Measurements from ENCODE around the gene WDFY2. TPM values are rescaled to one million over a fixed set of nuclear protein-coding genes. Genes with fewer than 3 reads are reported as not detected.
"Not testable (repeated sequence)": the region's sequence is repeated elsewhere in the genome, so short reads cannot be mapped to it uniquely, and the experiment has no call there.

Gene WDFY2
- polyA plus RNA-seq, 2 donors = 5.4 to 6.9 TPM

GRCh38 chr13:51583469-51583874 lies 790 bp upstream of the WDFY2 start:
- H3K27ac ChIP-seq (ENCODE audit: low read depth in 2 of 2, low read length in 1 of 2) = peak overlapping the region; percentile 98 to 99
- no peaks in the 10 kb centered on the region for H3K4me1 ChIP-seq (ENCODE audit: control insufficient read depth in 2 of 2, insufficient read depth in 2 of 2, low read length in 1 of 2)
- H3K4me3 ChIP-seq (ENCODE audit: low read depth in 1 of 2, low read length in 2 of 2) = peak overlapping the region; percentile 29 to 85
- H3K36me3 ChIP-seq (ENCODE audit: control insufficient read depth in 2 of 2, insufficient read depth in 2 of 2, low read length in 1 of 2) = no peaks in the 10 kb centered on the region
- no peaks in the 10 kb centered on the region for H3K9me3 ChIP-seq (ENCODE audit: control insufficient read depth in 2 of 2, insufficient read depth in 1 of 2, low read depth in 1 of 2, low read length in 1 of 2)
- H3K27me3 ChIP-seq (ENCODE audit: control insufficient read depth in 1 of 2, insufficient read depth in 2 of 2, low read length in 2 of 2) = no peaks in the 10 kb centered on the region
- 23 to 24% methylated on average over 9 of the region's 9 CpGs for WGBS, 2 donors

DNA sequence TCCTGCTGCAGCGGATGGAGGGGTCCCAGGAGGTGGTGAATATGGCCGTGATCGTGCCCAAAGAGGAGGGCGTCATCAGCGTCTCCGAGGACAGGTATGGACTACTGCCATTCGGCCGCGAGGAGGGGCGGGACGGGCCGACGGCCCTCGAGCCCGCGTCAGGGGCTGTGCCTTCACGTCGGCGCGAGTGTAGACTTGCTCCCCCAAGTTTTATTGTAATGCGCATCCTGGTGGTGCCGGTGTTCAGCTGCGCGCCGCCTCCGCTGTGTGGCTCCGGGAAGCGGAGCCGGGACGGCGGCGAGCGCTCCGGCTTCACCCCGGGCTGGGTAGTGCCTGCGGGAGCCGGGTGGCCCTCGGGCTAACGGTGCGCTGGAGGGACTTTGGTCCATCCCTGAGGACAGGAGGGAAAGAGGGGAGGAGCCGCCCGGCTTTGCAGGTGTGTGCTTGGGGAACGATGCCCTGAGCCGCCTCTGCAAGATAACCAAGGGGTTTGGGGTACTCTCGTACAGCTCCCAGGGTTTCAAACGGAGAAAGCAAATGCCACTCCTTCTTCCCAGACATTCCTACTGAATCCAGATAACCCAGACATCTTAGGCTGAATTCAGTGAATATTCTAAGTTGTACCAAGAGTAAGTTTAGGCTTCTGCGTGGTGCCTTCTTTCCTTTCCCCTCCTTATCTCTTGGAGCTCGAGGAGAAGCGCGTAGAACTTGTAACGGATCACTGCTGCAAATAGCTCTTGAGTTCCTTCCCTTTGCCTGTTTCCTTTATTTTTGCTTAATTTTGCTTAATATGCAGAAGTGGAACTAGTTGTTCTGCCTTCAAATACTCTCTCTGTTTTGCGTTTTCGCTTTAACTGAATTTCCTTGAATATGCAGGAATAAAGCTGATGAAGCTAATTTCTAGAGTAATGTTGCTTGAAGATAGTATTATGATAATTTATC lies 740 bp downstream of the WDFY2 start:
- peak overlapping the region; percentile 98 to 99 for H3K27ac ChIP-seq (ENCODE audit: low read depth in 2 of 2, low read length in 1 of 2)
- H3K4me1 ChIP-seq (ENCODE audit: control insufficient read depth in 2 of 2, insufficient read depth in 2 of 2, low read length in 1 of 2) = no peaks in the 10 kb centered on the region
- H3K9me3 ChIP-seq (ENCODE audit: control insufficient read depth in 2 of 2, insufficient read depth in 1 of 2, low read depth in 1 of 2, low read length in 1 of 2) = no peaks in the 10 kb centered on the region
- H3K36me3 ChIP-seq (ENCODE audit: control insufficient read depth in 2 of 2, insufficient read depth in 2 of 2, low read length in 1 of 2) = no peaks in the 10 kb centered on the region
- peak overlapping the region; percentile 82 to 85 for H3K4me3 ChIP-seq (ENCODE audit: low read depth in 1 of 2, low read length in 2 of 2)
- 0 to 1% methylated on average over 53 of the region's 53 CpGs for WGBS, 2 donors
- H3K27me3 ChIP-seq (ENCODE audit: control insufficient read depth in 1 of 2, insufficient read depth in 2 of 2, low read length in 2 of 2) = no peaks in the 10 kb centered on the region

DNA sequence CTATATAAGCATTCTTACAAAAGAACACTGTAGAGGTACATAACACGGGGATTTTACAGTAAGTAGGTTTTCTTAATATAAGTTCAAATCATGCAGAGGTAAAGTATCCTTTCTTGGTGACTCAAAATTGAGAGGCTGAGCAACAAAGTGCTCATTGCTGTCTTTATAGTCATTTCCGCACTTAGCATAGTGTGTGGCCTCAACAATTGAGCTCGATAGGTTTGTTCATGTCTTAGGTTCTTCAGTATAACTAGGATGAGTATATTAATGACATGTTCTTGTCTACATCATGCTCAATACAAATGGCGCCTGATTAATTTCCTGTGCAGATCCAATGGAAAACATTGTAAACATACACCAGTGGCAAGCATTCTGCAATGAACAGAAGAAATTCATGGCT lies 1.4 kb downstream of the WDFY2 start:
- no peaks in the 10 kb centered on the region for H3K36me3 ChIP-seq (ENCODE audit: control insufficient read depth in 2 of 2, insufficient read depth in 2 of 2, low read length in 1 of 2)
- H3K27me3 ChIP-seq (ENCODE audit: control insufficient read depth in 1 of 2, insufficient read depth in 2 of 2, low read length in 2 of 2) = no peaks in the 10 kb centered on the region
- H3K9me3 ChIP-seq (ENCODE audit: control insufficient read depth in 2 of 2, insufficient read depth in 1 of 2, low read depth in 1 of 2, low read length in 1 of 2) = no peaks in the 10 kb centered on the region
- H3K4me3 ChIP-seq (ENCODE audit: low read depth in 1 of 2, low read length in 2 of 2) = peak overlapping the region in 1 of 2 donors; percentile 85
- WGBS, 2 donors = 45 to 47% methylated on average over 4 of the region's 4 CpGs
- no peak overlapping the region for H3K27ac ChIP-seq (ENCODE audit: low read depth in 2 of 2, low read length in 1 of 2)
- no peaks in the 10 kb centered on the region for H3K4me1 ChIP-seq (ENCODE audit: control insufficient read depth in 2 of 2, insufficient read depth in 2 of 2, low read length in 1 of 2)

DNA sequence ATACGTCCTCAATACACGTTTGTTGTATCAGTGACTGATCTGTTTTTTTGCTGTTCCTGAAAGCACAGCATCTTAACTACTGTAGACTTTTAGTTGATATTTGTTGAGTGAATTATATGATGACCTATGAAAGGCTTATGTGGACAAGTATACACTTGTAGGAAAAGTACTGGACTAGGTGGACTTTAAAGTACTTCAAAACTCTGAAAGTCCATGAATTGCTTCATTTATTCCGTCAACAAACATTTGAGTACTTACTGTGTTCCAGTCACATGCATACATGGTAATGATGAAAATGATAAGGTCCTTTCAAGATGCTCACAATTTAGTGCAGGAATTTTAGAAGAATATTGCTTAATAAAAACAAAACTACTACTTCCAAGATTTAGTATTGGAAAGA lies 3.1 kb downstream of the WDFY2 start:
- no peak overlapping the region for H3K27ac ChIP-seq (ENCODE audit: low read depth in 2 of 2, low read length in 1 of 2)
- H3K27me3 ChIP-seq (ENCODE audit: control insufficient read depth in 1 of 2, insufficient read depth in 2 of 2, low read length in 2 of 2) = no peaks in the 10 kb centered on the region
- H3K9me3 ChIP-seq (ENCODE audit: control insufficient read depth in 2 of 2, insufficient read depth in 1 of 2, low read depth in 1 of 2, low read length in 1 of 2) = no peaks in the 10 kb centered on the region
- no peak overlapping the region for H3K4me3 ChIP-seq (ENCODE audit: low read depth in 1 of 2, low read length in 2 of 2)
- no peaks in the 10 kb centered on the region for H3K36me3 ChIP-seq (ENCODE audit: control insufficient read depth in 2 of 2, insufficient read depth in 2 of 2, low read length in 1 of 2)
- 76 to 86% methylated on average over 3 of the region's 3 CpGs for WGBS, 2 donors
- no peaks in the 10 kb centered on the region for H3K4me1 ChIP-seq (ENCODE audit: control insufficient read depth in 2 of 2, insufficient read depth in 2 of 2, low read length in 1 of 2)

- 68 to 79% methylated on average over 2 of the region's 2 CpGs for WGBS, 2 donors
- Histone ChIP-seq H3K27ac (ENCODE audit: low read depth in 2 of 2, low read length in 1 of 2) (peak overlapping the region in 1 of 2 donors; percentile 12), H3K4me1 (ENCODE audit: control insufficient read depth in 2 of 2, insufficient read depth in 2 of 2, low read length in 1 of 2) (no peaks in the 10 kb centered on the region), H3K36me3 (ENCODE audit: control insufficient read depth in 2 of 2, insufficient read depth in 2 of 2, low read length in 1 of 2) (no peaks in the 10 kb centered on the region), H3K4me3 (ENCODE audit: low read depth in 1 of 2, low read length in 2 of 2) (no peak overlapping the region), H3K9me3 (ENCODE audit: control insufficient read depth in 2 of 2, insufficient read depth in 1 of 2, low read depth in 1 of 2, low read length in 1 of 2) (no peaks in the 10 kb centered on the region), H3K27me3 (ENCODE audit: control insufficient read depth in 1 of 2, insufficient read depth in 2 of 2, low read length in 2 of 2) (no peaks in the 10 kb centered on the region)
These were observed 4.2 kb downstream of the WDFY2 start for GRCh38 chr13:51588406-51588949.

DNA sequence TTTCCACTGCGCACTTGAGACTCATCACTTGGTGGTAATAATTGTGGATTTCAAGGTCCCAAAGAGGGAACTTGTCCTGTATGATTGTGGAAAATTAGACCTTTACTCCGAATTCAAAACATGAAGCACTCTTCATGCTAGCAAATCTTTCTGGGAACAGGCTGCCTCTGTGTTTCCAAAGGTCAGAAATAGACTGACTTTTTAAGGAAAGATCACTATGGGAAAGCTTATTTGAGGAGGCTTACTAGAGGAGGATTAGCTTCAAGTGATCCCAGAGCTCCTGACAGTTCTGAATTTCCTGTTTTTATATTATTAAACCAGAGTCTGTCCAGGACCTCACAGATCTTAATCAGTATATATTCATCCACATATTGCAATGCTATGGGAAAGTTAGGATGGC lies 5.5 kb downstream of the WDFY2 start:
- Histone ChIP-seq H3K36me3 (ENCODE audit: control insufficient read depth in 2 of 2, insufficient read depth in 2 of 2, low read length in 1 of 2) (no peaks in the 10 kb centered on the region), H3K27ac (ENCODE audit: low read depth in 2 of 2, low read length in 1 of 2) (no peak overlapping the region), H3K4me3 (ENCODE audit: low read depth in 1 of 2, low read length in 2 of 2) (no peak overlapping the region), H3K4me1 (ENCODE audit: control insufficient read depth in 2 of 2, insufficient read depth in 2 of 2, low read length in 1 of 2) (no peaks in the 10 kb centered on the region), H3K9me3 (ENCODE audit: control insufficient read depth in 2 of 2, insufficient read depth in 1 of 2, low read depth in 1 of 2, low read length in 1 of 2) (no peaks in the 10 kb centered on the region), H3K27me3 (ENCODE audit: control insufficient read depth in 1 of 2, insufficient read depth in 2 of 2, low read length in 2 of 2) (no peaks in the 10 kb centered on the region)
- 77 to 80% methylated on average over 2 of the region's 2 CpGs for whole genome bisulfite sequencing, 2 donors

- no peaks in the 10 kb centered on the region for H3K36me3 ChIP-seq (ENCODE audit: control insufficient read depth in 2 of 2, insufficient read depth in 2 of 2, low read length in 1 of 2)
- WGBS, 2 donors = 35 to 42% methylated on average over 1 of the region's 1 CpG
- H3K27ac ChIP-seq (ENCODE audit: low read depth in 2 of 2, low read length in 1 of 2) = peak overlapping the region; percentile 60 to 66
- no peaks in the 10 kb centered on the region for H3K9me3 ChIP-seq (ENCODE audit: control insufficient read depth in 2 of 2, insufficient read depth in 1 of 2, low read depth in 1 of 2, low read length in 1 of 2)
- H3K4me1 ChIP-seq (ENCODE audit: control insufficient read depth in 2 of 2, insufficient read depth in 2 of 2, low read length in 1 of 2) = no peaks in the 10 kb centered on the region
- no peak overlapping the region for H3K4me3 ChIP-seq (ENCODE audit: low read depth in 1 of 2, low read length in 2 of 2)
- no peaks in the 10 kb centered on the region for H3K27me3 ChIP-seq (ENCODE audit: control insufficient read depth in 1 of 2, insufficient read depth in 2 of 2, low read length in 2 of 2)
These were observed 6.1 kb downstream of the WDFY2 start for GRCh38 chr13:51590231-51590970.

- H3K9me3 ChIP-seq (ENCODE audit: control insufficient read depth in 2 of 2, insufficient read depth in 1 of 2, low read depth in 1 of 2, low read length in 1 of 2) = no peaks in the 10 kb centered on the region
- H3K4me3 ChIP-seq (ENCODE audit: low read depth in 1 of 2, low read length in 2 of 2) = no peak overlapping the region
- peak overlapping the region; percentile 60 to 84 for H3K27ac ChIP-seq (ENCODE audit: low read depth in 2 of 2, low read length in 1 of 2)
- H3K4me1 ChIP-seq (ENCODE audit: control insufficient read depth in 2 of 2, insufficient read depth in 2 of 2, low read length in 1 of 2) = no peaks in the 10 kb centered on the region
- H3K36me3 ChIP-seq (ENCODE audit: control insufficient read depth in 2 of 2, insufficient read depth in 2 of 2, low read length in 1 of 2) = no peaks in the 10 kb centered on the region
- WGBS, 2 donors = 30 to 38% methylated on average over 4 of the region's 4 CpGs
- H3K27me3 ChIP-seq (ENCODE audit: control insufficient read depth in 1 of 2, insufficient read depth in 2 of 2, low read length in 2 of 2) = no peaks in the 10 kb centered on the region
These were observed 6.8 kb downstream of the WDFY2 start for GRCh38 chr13:51590971-51591627.

GRCh38 chr13:51591938-51592337 lies 7.7 kb downstream of the WDFY2 start:
- H3K36me3 ChIP-seq (ENCODE audit: control insufficient read depth in 2 of 2, insufficient read depth in 2 of 2, low read length in 1 of 2); H3K4me3 ChIP-seq (ENCODE audit: low read depth in 1 of 2, low read length in 2 of 2); H3K4me1 ChIP-seq (ENCODE audit: control insufficient read depth in 2 of 2, insufficient read depth in 2 of 2, low read length in 1 of 2); H3K27me3 ChIP-seq (ENCODE audit: control insufficient read depth in 1 of 2, insufficient read depth in 2 of 2, low read length in 2 of 2); H3K9me3 ChIP-seq (ENCODE audit: control insufficient read depth in 2 of 2, insufficient read depth in 1 of 2, low read depth in 1 of 2, low read length in 1 of 2): not testable (repeated sequence)
- H3K27ac ChIP-seq (ENCODE audit: low read depth in 2 of 2, low read length in 1 of 2) = peak overlapping the region; percentile 84 to 85
- WGBS, 2 donors = 79 to 81% methylated on average over 1 of the region's 1 CpG
